Neural progenitor cell (in vitro differentiated cells): Measurements from ENCODE around the gene MRPS15. TPM values are rescaled to one million over a fixed set of nuclear protein-coding genes. Genes with fewer than 3 reads are reported as not detected.

ENCODE experiments used
- DNase-seq: peaks from one replicate; pipeline ENCODE4 v3.0.0-alpha.2; 2016; ENCODE audit warnings: low spot score
- H2AFZ ChIP-seq: fragments of 200-600 bp; sonication (generic); replicated peaks from 2 replicates; pipeline ENCODE4 v1.6.1; 2016; ENCODE audit warnings: antibody characterized with exemption
- H3F3A ChIP-seq: fragments of 200-600 bp; sonication (generic); 2 replicates; pipeline ENCODE4 v1.6.1; 2016; ENCODE audit warnings: antibody characterized with exemption, low read depth
- H3K27ac ChIP-seq: fragments of 200-600 bp; sonication (generic); 2 replicates; pipeline ENCODE4 v1.5.1; 2016; ENCODE audit warnings: mild to moderate bottlenecking
- H3K27me3 ChIP-seq: fragments of 200-600 bp; sonication (generic); 2 replicates; pipeline ENCODE4 v1.6.1; 2016; ENCODE audit warnings: mild to moderate bottlenecking, moderate library complexity
- H3K36me3 ChIP-seq: fragments of 200-600 bp; sonication (generic); 2 replicates; pipeline ENCODE4 v1.5.1; 2016
- H3K4me1 ChIP-seq: fragments of 200-600 bp; sonication (generic); 2 replicates; pipeline ENCODE4 v1.6.1; 2016; ENCODE audit warnings: mixed run types
- H3K4me2 ChIP-seq: fragments of 200-600 bp; sonication (generic); 2 replicates; pipeline ENCODE4 v1.6.1; 2016
- H3K4me3 ChIP-seq: fragments of 200-600 bp; sonication (generic); 2 replicates; pipeline ENCODE4 v1.5.1; 2016
- H3K79me2 ChIP-seq: fragments of 200-600 bp; sonication (generic); 2 replicates; pipeline ENCODE4 v1.6.1; 2016; ENCODE audit warnings: low read depth
- H3K9ac ChIP-seq: fragments of 200-600 bp; sonication (generic); 2 replicates; pipeline ENCODE4 v1.6.1; 2016
- H3K9me3 ChIP-seq: fragments of 200-600 bp; sonication (generic); 2 replicates; pipeline ENCODE4 v1.5.1; 2016; ENCODE audit warnings: low read depth
- H4K20me1 ChIP-seq: fragments of 200-600 bp; sonication (generic); 2 replicates; pipeline ENCODE4 v1.6.1; 2016; ENCODE audit warnings: low read depth
- H3K27ac Mint-ChIP-seq: 3 replicates; pipeline ENCODE4 v1.8.0; 2021; ENCODE audit warnings: mixed read lengths
- H3K27me3 Mint-ChIP-seq: 2 replicates; pipeline ENCODE4 v1.8.0; 2022; ENCODE audit warnings: low read depth, mild to moderate bottlenecking, inconsistent platforms, moderate library complexity, mixed read lengths; ENCODE audit not compliant: insufficient read depth
- H3K36me3 Mint-ChIP-seq: 3 replicates; pipeline ENCODE4 v1.8.0; 2021; ENCODE audit warnings: mixed read lengths
- H3K4me1 Mint-ChIP-seq: 3 replicates; pipeline ENCODE4 v1.8.0; 2021; ENCODE audit warnings: mixed read lengths
- H3K4me3 Mint-ChIP-seq: 3 replicates; pipeline ENCODE4 v1.8.0; 2021; ENCODE audit warnings: mild to moderate bottlenecking, moderate library complexity, mixed read lengths
- H3K9me3 Mint-ChIP-seq: 3 replicates; pipeline ENCODE4 v1.8.0; 2020; ENCODE audit warnings: mixed read lengths
- CTCF ChIP-seq: fragments of 200-600 bp; sonication (generic); IDR thresholded peaks from 2 replicates; pipeline ENCODE4 v1.5.1; 2017; ENCODE audit warnings: antibody characterized with exemption, mild to moderate bottlenecking
- EZH2 ChIP-seq: fragments of 200-600 bp; sonication (generic); IDR thresholded peaks from 2 replicates; pipeline ENCODE4 v1.6.1; 2017; ENCODE audit warnings: antibody characterized with exemption, mild to moderate bottlenecking, moderate library complexity
- EZH2phosphoT487 ChIP-seq: fragments of 200-600 bp; sonication (generic); IDR thresholded peaks from 2 replicates; pipeline ENCODE4 v1.6.1; 2017; ENCODE audit warnings: antibody characterized with exemption
- total RNA-seq: library from RNA; depleted of rRNA; stranded (reverse); fragments of >200 nt; gene quantifications from 2 replicates; pipeline ENCODE4 v1.2.3, GENCODE V29; 2015; ENCODE audit warnings: low replicate concordance

MRPS15 gene
- total RNA-seq, 1 donor from 2014 or later = 109 TPM

DNA sequence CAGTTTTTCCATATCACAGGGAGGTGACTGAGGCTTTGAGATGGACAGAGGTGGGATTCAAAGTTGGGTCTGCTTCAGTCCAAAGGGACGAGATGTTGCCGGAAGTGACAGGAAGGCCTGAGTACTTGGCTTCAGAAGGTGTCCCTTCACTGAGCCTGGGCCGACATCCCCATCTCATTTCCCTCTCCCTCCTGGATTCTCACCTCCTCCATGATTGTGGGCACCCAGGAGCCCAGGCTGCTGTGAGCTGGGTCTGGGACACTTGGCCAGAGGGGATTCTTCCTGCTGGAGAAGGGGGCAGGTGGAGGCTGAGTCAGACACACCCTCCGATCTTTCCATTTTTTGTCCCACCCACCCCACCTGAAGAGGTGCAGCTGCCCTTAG lies 2.8 kb upstream of the MRPS15 start:
- Histone ChIP-seq H3K27ac (no peak overlapping the region), H3F3A (peaks cover 18% of the 10 kb centered on the region), H3K36me3 (no peaks in the 10 kb centered on the region), H3K9ac (no peak overlapping the region), H3K27me3 (no peaks in the 10 kb centered on the region), H2AFZ (no peak overlapping the region), H3K9me3 (no peaks in the 10 kb centered on the region), H3K4me2 (no peak overlapping the region), H3K4me1 (peaks cover 24% of the 10 kb centered on the region), H4K20me1 (no peaks in the 10 kb centered on the region), H3K79me2 (peaks cover 19% of the 10 kb centered on the region), H3K4me3 (no peak overlapping the region)
- no peak for TF ChIP-seq EZH2phosphoT487
- no peak for TF ChIP-seq CTCF
- no peak for TF ChIP-seq EZH2
- Mint-ChIP-seq H3K4me3 (peak overlapping the region; percentile 24), H3K4me1 (peaks cover 31% of the 10 kb centered on the region), H3K27me3 (peaks cover 7% of the 10 kb centered on the region), H3K27ac (peak overlapping the region; percentile 60), H3K9me3 (no peaks in the 10 kb centered on the region), H3K36me3 (peaks cover 4% of the 10 kb centered on the region)
- DNase-seq = no peak

GRCh38 chr1:36466370-36467026 lies 2.3 kb upstream of the MRPS15 start:
- Histone ChIP-seq H3K9me3 (no peaks in the 10 kb centered on the region), H3K4me1 (peaks cover 18% of the 10 kb centered on the region), H4K20me1 (no peaks in the 10 kb centered on the region), H3K4me2 (no peak overlapping the region), H3K9ac (no peak overlapping the region), H2AFZ (no peak overlapping the region), H3K36me3 (no peaks in the 10 kb centered on the region), H3K79me2 (peaks cover 19% of the 10 kb centered on the region), H3K27me3 (no peaks in the 10 kb centered on the region), H3F3A (peaks cover 18% of the 10 kb centered on the region), H3K4me3 (no peak overlapping the region), H3K27ac (no peak overlapping the region)
- Mint-ChIP-seq H3K4me3 (peak overlapping the region; percentile 24), H3K9me3 (no peaks in the 10 kb centered on the region), H3K27me3 (peaks cover 7% of the 10 kb centered on the region), H3K36me3 (peaks cover 4% of the 10 kb centered on the region), H3K4me1 (peaks cover 27% of the 10 kb centered on the region), H3K27ac (peak overlapping the region; percentile 81)
- DNase-seq = no peak
- no peak for TF ChIP-seq CTCF

- H3K27ac Mint-ChIP-seq = peak overlapping the region; percentile 81
- H3K27me3 ChIP-seq = no peaks in the 10 kb centered on the region
- H4K20me1 ChIP-seq = no peaks in the 10 kb centered on the region
- no peak for TF ChIP-seq CTCF
- TF ChIP-seq EZH2 = no peak
- TF ChIP-seq EZH2phosphoT487 = no peak
- peaks cover 24% of the 10 kb centered on the region for H3K4me1 Mint-ChIP-seq
- H3K4me3 ChIP-seq = no peak overlapping the region
- no peak overlapping the region for H2AFZ ChIP-seq
- H3K4me3 Mint-ChIP-seq = no peak overlapping the region
- H3F3A ChIP-seq = peaks cover 18% of the 10 kb centered on the region
- no peak overlapping the region for H3K9ac ChIP-seq
- no peak for DNase-seq
- H3K79me2 ChIP-seq = peaks cover 19% of the 10 kb centered on the region
- H3K4me2 ChIP-seq = no peak overlapping the region
- H3K9me3 Mint-ChIP-seq = no peaks in the 10 kb centered on the region
- H3K36me3 Mint-ChIP-seq = peaks cover 7% of the 10 kb centered on the region
- H3K27ac ChIP-seq = no peak overlapping the region
- H3K9me3 ChIP-seq = no peaks in the 10 kb centered on the region
- H3K4me1 ChIP-seq = peaks cover 16% of the 10 kb centered on the region
- no peaks in the 10 kb centered on the region for H3K36me3 ChIP-seq
- peaks cover 10% of the 10 kb centered on the region for H3K27me3 Mint-ChIP-seq
Measured at GRCh38 chr1:36465731-36466369, 1.7 kb upstream of the MRPS15 start.
